ENCODE measurements around the gene PFDN2. TPM values are rescaled to one million over a fixed set of nuclear protein-coding genes. Genes with fewer than 3 reads are reported as not detected.
"Not testable (repeated sequence)": the region's sequence is repeated elsewhere in the genome, so short reads cannot be mapped to it uniquely, and the experiment has no call there.

PFDN2 gene
- total RNA-seq, 4 donors from 2014 or later, result 26.2 to 40.8 (median 31.4) TPM

- H3K27ac ChIP-seq, result peak within 1 kb of the TSS in 3 of 4 donors; percentile 50 to 60 (median 51)
- no peaks in the 10 kb centered on the region for H3K9me3 ChIP-seq
- no peaks in the 10 kb centered on the region for H3K36me3 ChIP-seq
- H3K27me3 ChIP-seq, result peaks cover 16% of the 10 kb centered on the region
- peak; percentile 15 to 35 for TF ChIP-seq POLR2A (IDR thresholded peaks at IDR 0.05)
- TF ChIP-seq POLR2AphosphoS5 (IDR thresholded peaks at IDR 0.05), result no peak
- H3K4me1 ChIP-seq, result no peaks in the 10 kb centered on the region
- peak; percentile 69 for ATAC-seq
- 56 to 100% methylated on average over 1 to 2 of the region's 9 CpGs for WGBS, 2 donors (ENCODE audit: low coverage in 1 of 2)
- peak within 1 kb of the TSS; percentile 1 to 42 for H3K4me3 ChIP-seq
These were observed 48.0 kb downstream of the PFDN2 start, which contains the start of gene ARHGAP30 for GRCh38 chr1:161069731-161070270. Gene ARHGAP30, minus strand, starts transcription at chr1:161069891. Its CDS starts 267 bp downstream, at chr1:161069624.

GRCh38 chr1:161069241-161069640 lies 48.6 kb downstream of the PFDN2 start:
- H3K36me3 ChIP-seq, result no peaks in the 10 kb centered on the region
- no peak for ATAC-seq
- H3K27ac ChIP-seq, result peak overlapping the region in 3 of 4 donors; percentile 50 to 60 (median 51)
- 66 to 70% methylated on average over 2 to 5 of the region's 9 CpGs for WGBS, 2 donors (ENCODE audit: low coverage in 1 of 2)
- H3K4me1 ChIP-seq, result no peaks in the 10 kb centered on the region
- peaks cover 19% of the 10 kb centered on the region for H3K27me3 ChIP-seq
- no peaks in the 10 kb centered on the region for H3K9me3 ChIP-seq
- TF ChIP-seq CTCF (IDR thresholded peaks at IDR 0.05) (no peak), EP300 (IDR thresholded peaks at IDR 0.05) (no peak), POLR2A (IDR thresholded peaks at IDR 0.05) (no peak), POLR2AphosphoS5 (IDR thresholded peaks at IDR 0.05) (no peak)
- peak overlapping the region; percentile 1 to 42 for H3K4me3 ChIP-seq

- no peaks in the 10 kb centered on the region for H3K36me3 ChIP-seq
- 67 to 97% methylated on average over 6 to 8 of the region's 10 CpGs for WGBS, 2 donors (ENCODE audit: low coverage in 1 of 2)
- ATAC-seq, result peak; percentile 70
These were observed 49.3 kb downstream of the PFDN2 start for GRCh38 chr1:161068306-161069234.

GRCh38 chr1:161066694-161067093 lies 51.1 kb downstream of the PFDN2 start:
- H3K27ac ChIP-seq, result no peak overlapping the region
- H3K27me3 ChIP-seq, result peaks cover 31% of the 10 kb centered on the region
- TF ChIP-seq CTCF (IDR thresholded peaks at IDR 0.05) (no peak), POLR2A (IDR thresholded peaks at IDR 0.05) (no peak), EP300 (IDR thresholded peaks at IDR 0.05) (no peak), POLR2AphosphoS5 (IDR thresholded peaks at IDR 0.05) (no peak)
- H3K36me3 ChIP-seq, result no peaks in the 10 kb centered on the region
- no peak for ATAC-seq
- 58 to 90% methylated on average over 2 to 3 of the region's 3 CpGs for WGBS, 2 donors (ENCODE audit: low coverage in 1 of 2)
- H3K4me3 ChIP-seq, result no peak overlapping the region
- H3K9me3 ChIP-seq, result no peaks in the 10 kb centered on the region
- H3K4me1 ChIP-seq, result no peaks in the 10 kb centered on the region

More at GRCh38 chr1:161068306-161069234, 49.3 kb downstream of the PFDN2 start:
- peak overlapping the region in 3 of 4 donors; percentile 50 to 60 (median 51) for H3K27ac ChIP-seq
- TF ChIP-seq POLR2AphosphoS5 (IDR thresholded peaks at IDR 0.05), result no peak
- TF ChIP-seq POLR2A (IDR thresholded peaks at IDR 0.05), result no peak
- no peak for TF ChIP-seq CTCF (IDR thresholded peaks at IDR 0.05)
- no peak for TF ChIP-seq EP300 (IDR thresholded peaks at IDR 0.05)
- H3K4me3 ChIP-seq, result peak overlapping the region in 1 of 2 donors; percentile 42
- no peaks in the 10 kb centered on the region for H3K4me1 ChIP-seq
- H3K27me3 ChIP-seq, result peaks cover 26% of the 10 kb centered on the region
- no peaks in the 10 kb centered on the region for H3K9me3 ChIP-seq

- not testable (repeated sequence) for H3K36me3 ChIP-seq, H3K4me3 ChIP-seq, ATAC-seq, H3K27ac ChIP-seq, H3K4me1 ChIP-seq, H3K9me3 ChIP-seq
- 79 to 89% methylated on average over 4 to 5 of the region's 7 CpGs for WGBS, 2 donors (ENCODE audit: low coverage in 1 of 2)
- H3K27me3 ChIP-seq, result peaks cover 34% of the 10 kb centered on the region
These were observed 52.2 kb downstream of the PFDN2 start for GRCh38 chr1:161065681-161066080.

GRCh38 chr1:161063936-161064335 lies 53.9 kb downstream of the PFDN2 start:
- not testable (repeated sequence) for H3K36me3 ChIP-seq, H3K27ac ChIP-seq, H3K4me3 ChIP-seq, H3K4me1 ChIP-seq, ATAC-seq, H3K9me3 ChIP-seq
- peaks cover 38% of the 10 kb centered on the region for H3K27me3 ChIP-seq
- 52% methylated on average over 3 to 6 of the region's 6 CpGs for WGBS, 2 donors (ENCODE audit: low coverage in 1 of 2)
